Cardiac septum (tissue), 1 donor: ENCODE data around the gene IAH1. TPM values are rescaled to one million over a fixed set of nuclear protein-coding genes. Genes with fewer than 3 reads are reported as not detected.
"Not testable (repeated sequence)": the region's sequence is repeated elsewhere in the genome, so short reads cannot be mapped to it uniquely, and the experiment has no call there.

Experiments used
- DNase-seq: peaks from one replicate; pipeline ENCODE4 v3.0.0-alpha.2; 2020; ENCODE audit warnings: low spot score
- intact Hi-C: fragments of 100-400 bp; cut with DNase I; formaldehyde crosslinking; loops from one replicate; pipeline ENCODE4 v1.14.0; 2022
- total RNA-seq: library from RNA; stranded (reverse); fragmentation: NEBNext Ultra II Directional; extraction: Animal tissue kit (Norgen Biotek cat#: 25700); gene quantifications from one replicate; pipeline ENCODE4 v1.2.1, GENCODE V29; 2021
- donor health status: DM: no; HTN: no; CAD: no.

The IAH1 gene
- total RNA-seq, 1 donor from 2014 or later: 92.0 TPM

GRCh38 chr2:9471206-9471605 is 3.1 kb upstream of the IAH1 start:
- DNase-seq: no peak
- intact Hi-C loops: loop anchor here (5.0 to 10.0 kb wide), 3 partner anchors 86 to 574 kb away; partner anchors contain the start of genes ADAM17, KLF11 and YWHAQ

GRCh38 chr2:9472511-9472910 is 1.8 kb upstream of the IAH1 start:
- no peak for DNase-seq
- intact Hi-C loops: loop anchor here (5.0 to 10.0 kb wide), 3 partner anchors 85 to 572 kb away; partner anchors contain the start of genes ADAM17, KLF11 and YWHAQ

DNA sequence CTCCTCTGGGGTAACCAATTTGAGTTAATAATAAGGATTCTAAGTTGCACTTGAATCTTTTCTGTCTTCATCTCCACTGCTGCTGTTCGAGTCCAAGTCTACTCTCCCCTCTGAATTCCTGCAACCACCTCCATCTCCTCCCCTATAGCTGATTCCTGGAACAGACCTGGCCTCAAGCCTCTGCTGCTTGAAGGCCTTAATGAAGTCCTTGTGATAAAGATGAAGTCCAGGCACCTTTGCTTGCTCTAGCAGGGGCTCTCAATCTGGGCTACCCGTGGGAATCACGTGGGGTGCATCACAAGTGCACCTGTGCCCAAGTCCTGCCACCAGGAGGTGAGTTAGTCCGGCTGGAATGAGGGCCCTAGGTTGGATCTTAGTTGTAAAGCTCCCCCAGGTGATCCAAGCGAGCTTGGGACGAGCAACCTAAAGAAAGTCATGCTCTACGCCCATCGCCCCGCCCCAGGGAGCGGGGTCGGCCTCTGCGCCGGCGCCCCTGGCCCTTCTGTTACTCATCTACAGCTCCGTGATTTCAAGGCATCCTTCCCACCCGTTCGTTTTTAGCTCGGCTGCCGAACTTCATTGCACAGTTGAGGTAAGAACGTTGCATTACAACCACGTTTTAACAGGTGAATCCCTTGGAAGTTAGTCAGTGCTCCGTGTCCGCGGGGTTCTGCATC is 905 bp upstream of the IAH1 start:
- intact Hi-C loops: loop anchor here (5.0 to 10.0 kb wide), 3 partner anchors 84 to 571 kb away; partner anchors contain the start of genes ADAM17, KLF11 and YWHAQ
- no peak for DNase-seq

DNA sequence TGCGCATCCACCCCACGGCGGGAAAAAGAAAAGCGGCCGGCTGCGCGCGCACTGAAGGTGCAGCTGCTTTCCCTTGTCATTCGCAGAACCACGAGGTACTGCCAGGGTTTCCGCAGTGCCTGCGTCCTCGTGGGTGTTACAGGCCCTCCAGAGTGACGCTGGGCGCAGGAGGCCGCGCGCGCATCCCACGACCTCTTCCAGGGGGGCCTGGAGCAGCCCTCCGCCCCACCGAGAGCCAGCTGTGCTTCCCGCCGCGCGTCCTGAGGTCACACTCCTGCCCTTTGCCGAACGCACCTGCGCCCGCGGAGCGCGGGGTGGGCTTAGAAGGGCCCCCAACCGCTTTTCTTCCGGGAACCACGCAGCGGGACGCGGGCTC is 378 bp upstream of the IAH1 start:
- DNase-seq: no peak
- intact Hi-C loops: loop anchor here (5.0 to 10.0 kb wide), 3 partner anchors 83 to 571 kb away; partner anchors contain the start of genes ADAM17, KLF11 and YWHAQ

DNA sequence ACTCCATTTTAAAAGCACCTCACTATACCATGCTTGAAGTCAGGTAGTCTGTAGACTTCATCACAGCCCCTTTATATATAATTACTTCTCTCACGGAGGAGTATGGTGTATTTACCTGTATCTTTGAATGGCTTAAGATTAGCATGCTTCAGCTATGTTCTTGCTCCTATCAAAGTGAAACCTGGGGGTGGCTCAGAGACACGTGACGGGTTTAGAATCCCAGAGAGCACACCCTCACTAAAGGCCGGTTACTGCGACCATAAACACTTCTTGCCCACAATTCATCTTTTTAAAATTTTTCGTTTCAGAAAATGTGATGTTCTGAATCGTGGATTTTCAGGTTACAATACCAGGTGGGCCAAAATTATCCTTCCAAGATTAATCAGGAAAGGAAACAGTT is 3.6 kb downstream of the IAH1 start:
- intact Hi-C loops: loop anchor here (10.0 kb wide), 1 partner anchor 567 kb away; the partner anchor contains the start of gene KLF11
- no peak for DNase-seq

DNA sequence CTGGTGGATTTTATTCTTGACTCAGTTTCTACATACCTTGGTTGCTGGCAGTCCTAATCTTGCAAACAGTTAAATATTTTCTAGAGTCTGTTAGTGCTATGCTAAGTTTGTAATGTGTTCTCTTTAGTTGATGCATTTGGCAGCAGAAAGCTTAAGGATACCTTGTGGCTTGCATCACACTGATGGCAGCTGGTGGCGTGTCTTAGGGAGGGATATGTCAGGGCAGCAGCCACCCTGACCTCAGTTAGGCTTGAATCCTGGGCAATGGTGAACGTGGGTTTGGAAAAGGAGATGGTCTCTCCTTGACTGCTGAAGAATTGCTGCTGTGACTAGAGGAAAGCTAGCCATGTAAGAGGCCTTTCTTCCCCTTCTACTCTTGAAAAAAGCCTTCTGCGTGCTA is 4.2 kb downstream of the IAH1 start:
- DNase-seq: no peak
- intact Hi-C loops: loop anchor here (10.0 kb wide), 1 partner anchor 566 kb away; the partner anchor contains the start of gene KLF11

GRCh38 chr2:9480157-9480556 is 5.8 kb downstream of the IAH1 start:
- intact Hi-C loops: no loop called here
- no peak for DNase-seq

- no peak for DNase-seq
- intact Hi-C loops: no loop called here
Observed at GRCh38 chr2:9483107-9483506, 8.8 kb downstream of the IAH1 start.

- intact Hi-C loops: no loop called here
- DNase-seq: no peak
Observed at GRCh38 chr2:9484533-9484932, 10.2 kb downstream of the IAH1 start.

- intact Hi-C loops: no loop called here
- DNase-seq: no peak
Observed at GRCh38 chr2:9488583-9489547, 14.5 kb downstream of the IAH1 start.

DNA sequence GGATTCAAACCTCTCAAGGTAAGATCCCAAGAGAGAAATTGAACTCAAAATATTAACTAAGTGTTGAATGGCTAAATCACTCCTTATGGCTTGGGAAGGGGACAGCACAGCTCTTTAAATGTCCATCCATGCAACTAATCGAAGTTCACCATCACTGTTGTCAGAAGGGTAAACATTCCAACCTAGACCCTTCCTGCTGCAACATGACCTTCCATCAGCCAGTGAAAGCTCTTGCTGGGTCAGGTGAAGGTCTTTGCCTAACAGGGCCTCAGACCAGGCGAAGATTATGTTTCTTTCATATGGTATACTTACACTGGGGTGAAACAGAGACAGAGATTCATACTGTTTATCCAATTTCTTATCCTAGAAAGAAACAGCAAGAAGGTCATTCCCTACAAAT is 16.4 kb downstream of the IAH1 start:
- intact Hi-C loops: no loop called here
- DNase-seq: no peak

- intact Hi-C loops: no loop called here
- DNase-seq: no peak
Observed at GRCh38 chr2:9492927-9493326, 18.6 kb downstream of the IAH1 start.

DNA sequence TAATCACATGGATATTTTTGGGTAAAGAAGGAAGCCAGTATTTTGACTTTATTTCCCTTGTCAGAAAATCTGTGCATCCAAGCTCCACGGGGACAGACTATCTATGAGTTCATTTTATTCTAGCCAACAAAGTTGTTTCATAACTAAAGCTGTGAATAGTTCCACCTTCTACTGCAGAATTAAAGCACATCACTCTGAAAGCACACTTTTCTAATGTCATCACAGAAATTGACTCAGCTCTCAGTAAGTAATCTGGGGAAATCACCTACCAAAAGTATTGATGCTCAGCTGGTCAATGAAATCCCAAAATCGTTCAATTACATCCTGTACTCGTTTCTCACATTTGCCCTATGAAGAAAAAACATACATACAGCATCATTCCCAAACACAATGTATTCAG is 19.1 kb downstream of the IAH1 start:
- DNase-seq: no peak
- intact Hi-C loops: no loop called here

GRCh38 chr2:9494081-9494480 is 19.7 kb downstream of the IAH1 start:
- no peak for DNase-seq
- intact Hi-C loops: no loop called here

- DNase-seq: no peak
- intact Hi-C loops: no loop called here
Observed at GRCh38 chr2:9497017-9497416, 22.7 kb downstream of the IAH1 start.

GRCh38 chr2:9498210-9498609 is 23.9 kb downstream of the IAH1 start:
- intact Hi-C loops: no loop called here
- DNase-seq: no peak

- no peak for DNase-seq
- intact Hi-C loops: no loop called here
Observed at GRCh38 chr2:9508931-9509330, 34.6 kb downstream of the IAH1 start.

DNA sequence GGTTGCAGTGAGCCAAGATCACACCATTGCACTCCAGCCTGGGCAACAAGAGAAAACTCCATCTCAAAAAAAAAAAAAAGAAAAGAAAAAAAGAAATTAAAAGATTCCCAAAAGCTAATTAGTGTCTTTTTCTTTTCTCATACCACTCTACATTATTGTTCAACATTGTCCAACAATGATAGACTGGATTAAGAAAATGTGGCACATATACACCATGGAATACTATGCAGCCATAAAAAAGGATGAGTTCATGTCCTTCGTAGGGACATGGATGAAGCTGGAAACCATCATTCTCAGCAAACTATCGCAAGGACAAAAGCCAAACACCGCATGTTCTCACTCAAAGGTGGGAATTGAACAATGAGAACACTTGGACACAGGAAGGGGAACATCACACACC is 39.6 kb downstream of the IAH1 start:
- intact Hi-C loops: not testable (repeated sequence)

GRCh38 chr2:9517118-9517782 is 42.9 kb downstream of the IAH1 start:
- intact Hi-C loops: no loop called here
- DNase-seq: no peak

More for the DNA sequence above, 39.6 kb downstream of the IAH1 start:
- not testable (repeated sequence) for DNase-seq

GRCh38 chr2:9518163-9518562 is 43.8 kb downstream of the IAH1 start:
- DNase-seq: no peak
- intact Hi-C loops: no loop called here
